ENCODE data around the gene AMPD3. TPM values are rescaled to one million over a fixed set of nuclear protein-coding genes. Genes with fewer than 3 reads are reported as not detected.

AMPD3 gene
- total and polyA plus RNA-seq, 2 of the 13 experiments (the other 11 are each of a cell fraction or from before 2014, with no cell fraction given) = 0.33 to 2.3 TPM

GRCh38 chr11:10405865-10406592 is 49.0 kb upstream of the AMPD3 start (continued):
- no peak for TF ChIP-seq POLR2AphosphoS5 (IDR thresholded peaks at IDR 0.05; ENCODE audit: low read depth, low read length)
- no peak for TF ChIP-seq ZNF75D (CRISPR knock-in tag; IDR thresholded peaks at IDR 0.05; ENCODE audit: borderline replicate concordance)
- no peak for TF ChIP-seq LCORL (IDR thresholded peaks at IDR 0.05)
- no peak for TF ChIP-seq LCORL (CRISPR knock-in tag; IDR thresholded peaks at IDR 0.05)
- no peak for TF ChIP-seq ETV5 (CRISPR knock-in tag; IDR thresholded peaks at IDR 0.05; ENCODE audit: borderline replicate concordance)
- no peak for TF ChIP-seq ZFYVE20 (CRISPR knock-in tag; IDR thresholded peaks at IDR 0.05; ENCODE audit: borderline replicate concordance, low read depth)
- no peak for TF ChIP-seq DNMT3B (CRISPR knock-in tag; conservative IDR thresholded peaks at IDR 0.05)
- TF ChIP-seq NRL (CRISPR knock-in tag; IDR thresholded peaks at IDR 0.05; ENCODE audit: borderline replicate concordance) = no peak
- no peak for TF ChIP-seq ASH2L (IDR thresholded peaks at IDR 0.05; ENCODE audit: insufficient read length, low read depth, low read length)
- TF ChIP-seq, protein P1, sequence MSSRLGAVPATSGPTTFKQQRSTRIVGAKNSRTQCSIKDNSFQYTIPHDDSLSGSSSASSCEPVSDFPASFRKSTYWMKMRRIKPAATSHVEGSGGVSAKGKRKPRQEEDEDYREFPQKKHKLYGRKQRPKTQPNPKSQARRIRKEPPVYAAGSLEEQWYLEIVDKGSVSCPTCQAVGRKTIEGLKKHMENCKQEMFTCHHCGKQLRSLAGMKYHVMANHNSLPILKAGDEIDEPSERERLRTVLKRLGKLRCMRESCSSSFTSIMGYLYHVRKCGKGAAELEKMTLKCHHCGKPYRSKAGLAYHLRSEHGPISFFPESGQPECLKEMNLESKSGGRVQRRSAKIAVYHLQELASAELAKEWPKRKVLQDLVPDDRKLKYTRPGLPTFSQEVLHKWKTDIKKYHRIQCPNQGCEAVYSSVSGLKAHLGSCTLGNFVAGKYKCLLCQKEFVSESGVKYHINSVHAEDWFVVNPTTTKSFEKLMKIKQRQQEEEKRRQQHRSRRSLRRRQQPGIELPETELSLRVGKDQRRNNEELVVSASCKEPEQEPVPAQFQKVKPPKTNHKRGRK (CRISPR knock-in tag; IDR thresholded peaks at IDR 0.05) = no peak
- peak; percentile 82 for TF ChIP-seq CTCF (CRISPR knock-in tag; IDR thresholded peaks at IDR 0.05)
- no peak for TF ChIP-seq SP140L (CRISPR knock-in tag; IDR thresholded peaks at IDR 0.05; ENCODE audit: borderline replicate concordance)
- TF ChIP-seq MIXL1 (CRISPR knock-in tag; IDR thresholded peaks at IDR 0.05) = 0 out of 2 replicates have a peak, but pooled peaks have one; percentile 40
- no peak for TF ChIP-seq MIER3 (CRISPR knock-in tag; IDR thresholded peaks at IDR 0.05; ENCODE audit: borderline replicate concordance)
- TF ChIP-seq BATF2 (CRISPR knock-in tag; IDR thresholded peaks at IDR 0.05) = no peak
- TF ChIP-seq ZBTB37 (CRISPR knock-in tag; IDR thresholded peaks at IDR 0.05) = no peak
- no peak for TF ChIP-seq KMT2A (CRISPR knock-in tag; IDR thresholded peaks at IDR 0.05)
- TF ChIP-seq, protein P2, sequence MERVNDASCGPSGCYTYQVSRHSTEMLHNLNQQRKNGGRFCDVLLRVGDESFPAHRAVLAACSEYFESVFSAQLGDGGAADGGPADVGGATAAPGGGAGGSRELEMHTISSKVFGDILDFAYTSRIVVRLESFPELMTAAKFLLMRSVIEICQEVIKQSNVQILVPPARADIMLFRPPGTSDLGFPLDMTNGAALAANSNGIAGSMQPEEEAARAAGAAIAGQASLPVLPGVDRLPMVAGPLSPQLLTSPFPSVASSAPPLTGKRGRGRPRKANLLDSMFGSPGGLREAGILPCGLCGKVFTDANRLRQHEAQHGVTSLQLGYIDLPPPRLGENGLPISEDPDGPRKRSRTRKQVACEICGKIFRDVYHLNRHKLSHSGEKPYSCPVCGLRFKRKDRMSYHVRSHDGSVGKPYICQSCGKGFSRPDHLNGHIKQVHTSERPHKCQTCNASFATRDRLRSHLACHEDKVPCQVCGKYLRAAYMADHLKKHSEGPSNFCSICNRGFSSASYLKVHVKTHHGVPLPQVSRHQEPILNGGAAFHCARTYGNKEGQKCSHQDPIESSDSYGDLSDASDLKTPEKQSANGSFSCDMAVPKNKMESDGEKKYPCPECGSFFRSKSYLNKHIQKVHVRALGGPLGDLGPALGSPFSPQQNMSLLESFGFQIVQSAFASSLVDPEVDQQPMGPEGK (CRISPR knock-in tag; IDR thresholded peaks at IDR 0.05) = peak; percentile 43; the same call in 1 of the 2 replicates
- TF ChIP-seq SOX6 (IDR thresholded peaks at IDR 0.05) = no peak
- TF ChIP-seq SOX6 (CRISPR knock-in tag; IDR thresholded peaks at IDR 0.05) = no peak
- no peak for TF ChIP-seq MATR3 (CRISPR knock-in tag; IDR thresholded peaks at IDR 0.05)
- TF ChIP-seq ELF3 (CRISPR knock-in tag; IDR thresholded peaks at IDR 0.05) = peak; percentile 63
- TF ChIP-seq TBL1XR1 (IDR thresholded peaks at IDR 0.05; ENCODE audit: borderline replicate concordance, low read length, partially characterized antibody) = no peak
- TF ChIP-seq ATM (IDR thresholded peaks at IDR 0.05; ENCODE audit: borderline replicate concordance) = no peak

Data from HepG2 (cell line).